Loucy (cell line): ENCODE results near the gene UBL4B.

Experiments used
- H2AFZ ChIP-seq: fragments of 200-600 bp; sonication (generic); 2 replicates; pipeline ENCODE4 v1.6.0; 2016; ENCODE audit warnings: antibody characterized with exemption, mild to moderate bottlenecking, low read length, moderate library complexity
- H3F3A ChIP-seq: fragments of 200-600 bp; 2 replicates; pipeline ENCODE4 v1.6.0; 2016; ENCODE audit warnings: antibody characterized with exemption, low read depth, mild to moderate bottlenecking
- H3K27me3 ChIP-seq: fragments of 200-600 bp; sonication (generic); 2 replicates; pipeline ENCODE4 v1.6.1; 2014; ENCODE audit warnings: low read length, mild to moderate bottlenecking; ENCODE audit not compliant: insufficient read depth, poor library complexity, severe bottlenecking
- H3K36me3 ChIP-seq: fragments of 200-600 bp; sonication (generic); 2 replicates; pipeline ENCODE4 v1.6.1; 2016; ENCODE audit warnings: low read length; ENCODE audit not compliant: insufficient read depth
- H3K4me1 ChIP-seq: fragments of 200-600 bp; sonication (generic); 2 replicates; pipeline ENCODE4 v1.5.1; 2014; ENCODE audit warnings: low read length, mild to moderate bottlenecking; ENCODE audit not compliant: insufficient read depth, poor library complexity, severe bottlenecking
- H3K4me2 ChIP-seq: fragments of 200-600 bp; sonication (generic); 2 replicates; pipeline ENCODE4 v1.6.0; 2014; ENCODE audit warnings: antibody characterized with exemption, low read length, low read depth, mild to moderate bottlenecking; ENCODE audit not compliant: poor library complexity, severe bottlenecking
- H3K4me3 ChIP-seq: fragments of 200-600 bp; sonication (generic); 2 replicates; pipeline ENCODE4 v1.5.1; 2014; ENCODE audit warnings: low read length, mild to moderate bottlenecking, mixed read lengths; ENCODE audit not compliant: poor library complexity, severe bottlenecking
- H3K79me2 ChIP-seq: fragments of 200-600 bp; sonication (generic); 2 replicates; pipeline ENCODE4 v1.6.1; 2014; ENCODE audit warnings: low read length; ENCODE audit not compliant: insufficient read depth
- H3K9ac ChIP-seq: fragments of 200-600 bp; sonication (generic); 2 replicates; pipeline ENCODE4 v1.6.0; 2014; ENCODE audit warnings: mild to moderate bottlenecking, low read depth, low read length, moderate library complexity; ENCODE audit not compliant: poor library complexity, severe bottlenecking
- H3K9me2 ChIP-seq: fragments of 200-600 bp; sonication (generic); replicated peaks from 2 replicates; pipeline ENCODE4 v1.6.1; 2016; ENCODE audit warnings: low read depth, low read length, mixed read lengths
- H3K9me3 ChIP-seq: fragments of 200-600 bp; sonication (generic); 2 replicates; pipeline ENCODE4 v1.6.1; 2014; ENCODE audit warnings: mild to moderate bottlenecking, antibody characterized with exemption, low read length, low read depth; ENCODE audit not compliant: insufficient read depth
- H4K20me1 ChIP-seq: fragments of 200-600 bp; sonication (generic); 2 replicates; pipeline ENCODE4 v1.6.0; 2014; ENCODE audit warnings: antibody characterized with exemption, low read length, mild to moderate bottlenecking; ENCODE audit not compliant: insufficient read depth, poor library complexity, severe bottlenecking
- EZH2phosphoT487 ChIP-seq: fragments of 200-600 bp; IDR thresholded peaks from 2 replicates; pipeline ENCODE4 v1.6.1; 2018; ENCODE audit warnings: antibody characterized with exemption, mild to moderate bottlenecking, moderate library complexity, borderline replicate concordance
- TF ChIP-seq, protein P1 (sequence below): fragments of 200-600 bp; sonication (generic); conservative IDR thresholded peaks from 2 replicates; pipeline ENCODE4 v1.5.1; 2014; ENCODE audit warnings: mild to moderate bottlenecking, antibody characterized with exemption, low read length

The UBL4B gene

DNA sequence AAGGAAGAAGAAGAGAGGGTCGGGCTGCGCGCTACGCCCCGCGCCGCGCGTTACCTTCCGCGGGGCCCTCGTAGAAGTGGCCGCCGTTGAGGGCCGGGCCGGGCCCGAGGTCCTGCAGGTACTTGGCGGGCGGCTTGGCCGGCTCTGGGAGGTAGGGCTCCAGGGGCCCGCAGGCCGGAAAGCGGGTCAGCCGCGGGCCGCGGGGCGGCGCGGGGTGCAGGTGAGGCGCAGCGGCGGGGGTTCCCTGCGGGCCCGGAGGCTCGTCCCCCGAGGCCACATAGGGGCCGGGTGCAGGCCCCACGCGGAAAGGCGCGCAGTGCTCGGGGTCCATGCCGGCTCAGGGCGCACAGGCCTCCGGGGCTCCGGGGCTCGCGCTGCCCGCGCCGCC is 42.0 kb upstream of the UBL4B start:
- Histone ChIP-seq H3K9ac (no peak overlapping the region), H3K27me3 (no peaks in the 10 kb centered on the region), H3K4me1 (no peaks in the 10 kb centered on the region), H3K9me3 (no peaks in the 10 kb centered on the region), H4K20me1 (no peaks in the 10 kb centered on the region), H3F3A (no peaks in the 10 kb centered on the region), H3K4me2 (no peak overlapping the region), H2AFZ (no peak overlapping the region), H3K36me3 (no peaks in the 10 kb centered on the region), H3K79me2 (no peaks in the 10 kb centered on the region), H3K4me3 (no peak overlapping the region), H3K9me2 (no peaks in the 10 kb centered on the region)
- no peak for TF ChIP-seq EZH2phosphoT487
- TF ChIP-seq, protein P1, sequence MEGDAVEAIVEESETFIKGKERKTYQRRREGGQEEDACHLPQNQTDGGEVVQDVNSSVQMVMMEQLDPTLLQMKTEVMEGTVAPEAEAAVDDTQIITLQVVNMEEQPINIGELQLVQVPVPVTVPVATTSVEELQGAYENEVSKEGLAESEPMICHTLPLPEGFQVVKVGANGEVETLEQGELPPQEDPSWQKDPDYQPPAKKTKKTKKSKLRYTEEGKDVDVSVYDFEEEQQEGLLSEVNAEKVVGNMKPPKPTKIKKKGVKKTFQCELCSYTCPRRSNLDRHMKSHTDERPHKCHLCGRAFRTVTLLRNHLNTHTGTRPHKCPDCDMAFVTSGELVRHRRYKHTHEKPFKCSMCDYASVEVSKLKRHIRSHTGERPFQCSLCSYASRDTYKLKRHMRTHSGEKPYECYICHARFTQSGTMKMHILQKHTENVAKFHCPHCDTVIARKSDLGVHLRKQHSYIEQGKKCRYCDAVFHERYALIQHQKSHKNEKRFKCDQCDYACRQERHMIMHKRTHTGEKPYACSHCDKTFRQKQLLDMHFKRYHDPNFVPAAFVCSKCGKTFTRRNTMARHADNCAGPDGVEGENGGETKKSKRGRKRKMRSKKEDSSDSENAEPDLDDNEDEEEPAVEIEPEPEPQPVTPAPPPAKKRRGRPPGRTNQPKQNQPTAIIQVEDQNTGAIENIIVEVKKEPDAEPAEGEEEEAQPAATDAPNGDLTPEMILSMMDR, result no peak

DNA sequence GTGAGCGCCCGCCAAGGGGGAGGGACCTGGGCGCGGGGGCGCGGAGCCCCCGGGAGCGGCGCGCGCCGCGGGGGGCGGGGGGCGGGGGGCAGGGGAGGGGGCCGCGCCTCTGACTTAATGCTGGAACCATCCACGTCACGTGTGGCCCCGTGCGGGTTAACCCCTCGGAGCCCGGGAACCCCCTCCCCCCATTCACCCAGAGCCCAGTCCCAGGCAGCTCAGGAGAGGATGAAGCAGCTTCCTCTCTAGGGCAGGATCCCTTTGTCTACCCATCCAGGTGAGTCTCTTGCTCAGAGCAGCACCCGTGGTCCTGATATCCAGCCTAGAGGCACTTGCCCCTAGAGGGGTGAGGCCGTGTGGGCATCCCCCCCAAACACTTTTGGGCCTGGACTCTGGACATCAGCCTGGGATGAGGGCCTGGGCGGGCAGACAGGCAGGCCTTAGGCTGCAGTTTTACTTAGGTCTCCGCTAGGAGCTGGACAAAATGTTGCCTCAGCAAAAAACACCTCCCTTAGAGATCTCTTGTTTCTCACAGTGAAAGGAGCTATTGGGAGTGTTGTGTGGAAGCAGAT is 41.5 kb upstream of the UBL4B start, which contains the start of gene ALX3:
TSS of gene ALX3 (minus strand) at position 2 of the 572 bp plus-strand sequence. CDS start 60 bp downstream, outside the sequence.
- Histone ChIP-seq H4K20me1 (no peaks in the 10 kb centered on the region), H3K9me3 (no peaks in the 10 kb centered on the region), H3K9ac (no peak within 1 kb of the TSS), H3K4me3 (no peak within 1 kb of the TSS), H3K4me1 (no peaks in the 10 kb centered on the region), H3F3A (no peaks in the 10 kb centered on the region), H3K36me3 (no peaks in the 10 kb centered on the region), H3K79me2 (no peaks in the 10 kb centered on the region), H3K4me2 (no peak within 1 kb of the TSS), H3K27me3 (no peaks in the 10 kb centered on the region), H2AFZ (no peak within 1 kb of the TSS), H3K9me2 (no peaks in the 10 kb centered on the region)
- TF ChIP-seq EZH2phosphoT487, result no peak
- TF ChIP-seq, protein P1, result no peak

DNA sequence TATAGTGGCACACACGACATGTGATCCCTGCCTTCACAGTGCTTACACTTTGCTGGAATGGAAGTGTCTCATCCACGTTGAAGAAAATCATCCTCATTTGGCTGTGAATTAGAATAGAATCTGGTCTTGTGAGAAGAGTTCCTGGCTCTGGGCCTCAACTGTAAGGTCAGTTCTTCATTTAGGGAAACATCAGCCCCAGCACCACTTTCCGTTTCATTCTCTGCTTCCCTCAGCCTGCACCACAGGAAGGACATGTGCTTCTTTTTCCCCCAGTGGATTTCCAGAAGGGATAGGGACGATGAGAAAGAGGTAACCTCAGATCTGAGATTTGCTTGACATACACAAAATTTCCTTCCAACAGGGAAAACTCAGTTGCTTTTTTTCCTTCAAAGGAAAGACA is 38.1 kb upstream of the UBL4B start:
- Histone ChIP-seq H3K4me2 (no peak overlapping the region), H4K20me1 (no peaks in the 10 kb centered on the region), H3K4me3 (no peak overlapping the region), H3K9ac (no peak overlapping the region), H3K4me1 (no peaks in the 10 kb centered on the region), H3K36me3 (no peaks in the 10 kb centered on the region), H3K9me3 (no peaks in the 10 kb centered on the region), H3K9me2 (no peaks in the 10 kb centered on the region), H3K27me3 (no peaks in the 10 kb centered on the region), H3F3A (no peaks in the 10 kb centered on the region), H3K79me2 (no peaks in the 10 kb centered on the region), H2AFZ (no peak overlapping the region)
- TF ChIP-seq, protein P1, result no peak
- no peak for TF ChIP-seq EZH2phosphoT487
